Measurements from ENCODE around the gene RIMS1.

GRCh38 chr6:72282201-72282600, 395.9 kb downstream of the RIMS1 start:
- TF ChIP-seq CTCF (IDR thresholded peaks at IDR 0.05; ENCODE audit: low read depth, low read length) (no peak), EZH2phosphoT487 (IDR thresholded peaks at IDR 0.05; ENCODE audit: low read depth) (no peak)

All from OCI-LY3 (cell line).